ENCODE measurements around the gene DCHS2.

Gene DCHS2

GRCh38 chr4:154189346-154189745 lies 302.3 kb downstream of the DCHS2 start:
- TF ChIP-seq CTCF (IDR thresholded peaks at IDR 0.05; ENCODE audit: low read depth, low read length, missing control alignments): no peak
- DNase-seq (ENCODE audit: low read depth): no peak
- no peak overlapping the region for H3K4me3 ChIP-seq (ENCODE audit: low read depth, low read length)

GRCh38 chr4:154186888-154187287 lies 304.7 kb downstream of the DCHS2 start:
- DNase-seq (ENCODE audit: low read depth): no peak
- TF ChIP-seq CTCF (IDR thresholded peaks at IDR 0.05; ENCODE audit: low read depth, low read length, missing control alignments): no peak
- no peak overlapping the region for H3K4me3 ChIP-seq (ENCODE audit: low read depth, low read length)

- TF ChIP-seq CTCF (IDR thresholded peaks at IDR 0.05; ENCODE audit: low read depth, low read length, missing control alignments): no peak
- no peak overlapping the region for H3K4me3 ChIP-seq (ENCODE audit: low read depth, low read length)
Measured at GRCh38 chr4:154186035-154186434, 305.6 kb downstream of the DCHS2 start.

GRCh38 chr4:154184238-154184637 lies 307.4 kb downstream of the DCHS2 start:
- DNase-seq (ENCODE audit: low read depth): no peak
- H3K4me3 ChIP-seq (ENCODE audit: low read depth, low read length): no peak overlapping the region
- no peak for TF ChIP-seq CTCF (IDR thresholded peaks at IDR 0.05; ENCODE audit: low read depth, low read length, missing control alignments)

More at GRCh38 chr4:154186035-154186434, 305.6 kb downstream of the DCHS2 start:
- DNase-seq (ENCODE audit: low read depth): no peak

GRCh38 chr4:154183264-154183663 lies 308.3 kb downstream of the DCHS2 start:
- no peak overlapping the region for H3K4me3 ChIP-seq (ENCODE audit: low read depth, low read length)
- no peak for TF ChIP-seq CTCF (IDR thresholded peaks at IDR 0.05; ENCODE audit: low read depth, low read length, missing control alignments)
- no peak for DNase-seq (ENCODE audit: low read depth)

All from GM12864 (cell line).